Hepatocyte (in vitro differentiated cells): Measurements from ENCODE around the gene TMEM151A. TPM values are rescaled to one million over a fixed set of nuclear protein-coding genes. Genes with fewer than 3 reads are reported as not detected.
"Not testable (repeated sequence)": the region's sequence is repeated elsewhere in the genome, so short reads cannot be mapped to it uniquely, and the experiment has no call there.

Experiments used
- DNase-seq: peaks from one replicate; pipeline ENCODE4 v3.0.0-alpha.2; 2016; ENCODE audit warnings: low spot score
- H2AFZ ChIP-seq: fragments of 200-600 bp; sonication (generic); 2 replicates; pipeline ENCODE4 v1.6.0; 2016; ENCODE audit warnings: antibody characterized with exemption, mild to moderate bottlenecking
- H3K27ac ChIP-seq: fragments of 200-600 bp; sonication (generic); 2 replicates; pipeline ENCODE4 v1.5.1; 2016; ENCODE audit warnings: mild to moderate bottlenecking
- H3K27me3 ChIP-seq: fragments of 200-600 bp; sonication (generic); 2 replicates; pipeline ENCODE4 v1.6.1; 2016
- H3K36me3 ChIP-seq: fragments of 200-600 bp; sonication (generic); replicated peaks from 2 replicates; pipeline ENCODE4 v1.5.1; 2016; ENCODE audit warnings: low read depth; ENCODE audit not compliant: insufficient read depth
- H3K4me1 ChIP-seq: fragments of 200-600 bp; sonication (generic); 2 replicates; pipeline ENCODE4 v1.5.1; 2016; ENCODE audit warnings: mild to moderate bottlenecking, moderate library complexity; ENCODE audit not compliant: insufficient read depth
- H3K4me2 ChIP-seq: fragments of 200-600 bp; sonication (generic); 2 replicates; pipeline ENCODE4 v1.6.0; 2016
- H3K4me3 ChIP-seq: fragments of 200-600 bp; sonication (generic); 2 replicates; pipeline ENCODE4 v1.5.1; 2016; ENCODE audit warnings: mild to moderate bottlenecking
- H3K79me2 ChIP-seq: fragments of 200-600 bp; sonication (generic); 2 replicates; pipeline ENCODE4 v1.6.0; 2017; ENCODE audit warnings: mild to moderate bottlenecking
- H3K9me2 ChIP-seq: fragments of 200-600 bp; sonication (generic); replicated peaks from 2 replicates; pipeline ENCODE4 v1.6.0; 2017; ENCODE audit warnings: mild to moderate bottlenecking; ENCODE audit not compliant: insufficient read depth
- H3K9me3 ChIP-seq: fragments of 200-600 bp; sonication (generic); 2 replicates; pipeline ENCODE4 v1.5.1; 2016; ENCODE audit warnings: low read depth, mild to moderate bottlenecking
- H4K20me1 ChIP-seq: fragments of 200-600 bp; sonication (generic); 2 replicates; pipeline ENCODE4 v1.6.0; 2016; ENCODE audit warnings: mild to moderate bottlenecking; ENCODE audit not compliant: insufficient read depth, poor library complexity, severe bottlenecking
- CTCF ChIP-seq: fragments of 200-600 bp; sonication (generic); IDR thresholded peaks from 2 replicates; pipeline ENCODE4 v1.5.1; 2016; ENCODE audit warnings: antibody characterized with exemption, mild to moderate bottlenecking; ENCODE audit not compliant: poor library complexity
- EZH2 ChIP-seq: fragments of 200-600 bp; sonication (generic); IDR thresholded peaks from 2 replicates; pipeline ENCODE4 v1.6.1; 2016; ENCODE audit warnings: antibody characterized with exemption, mild to moderate bottlenecking, borderline replicate concordance
- EZH2phosphoT487 ChIP-seq: fragments of 200-600 bp; sonication (generic); IDR thresholded peaks from one replicate; pipeline ENCODE4 v1.6.1; 2018; ENCODE audit warnings: antibody characterized with exemption, mild to moderate bottlenecking, low read depth, moderate library complexity; ENCODE audit not compliant: unreplicated experiment, severe bottlenecking
- WGBS: methylation state at CpG from one replicate; pipeline ENCODE4 v1.1.6; 2016; ENCODE audit warnings: low lambda C conversion rate; ENCODE audit errors: missing lambda C conversion rate; 5-methylcytosine and 5-hydroxymethylcytosine counted together
- polyA plus RNA-seq: library from polyadenylated mRNA; unstranded; fragments of >200 nt; fragmentation: Nextera tagmentation; extraction: Ambion mirVana; gene quantifications from 2 replicates; pipeline ENCODE4 v1.2.1, GENCODE V29; 2016
- total RNA-seq: library from RNA; depleted of rRNA; stranded (reverse); fragments of >200 nt; gene quantifications from 2 replicates; pipeline ENCODE4 v1.2.3, GENCODE V29; 2014

The TMEM151A gene
- total and polyA plus RNA-seq, 2 experiments from 2014 or later = 21.4 to 36.4 TPM

- H2AFZ ChIP-seq = no peak overlapping the region
- peak overlapping the region; percentile 77 for H3K4me2 ChIP-seq
- H3K4me1 ChIP-seq = peaks cover 23% of the 10 kb centered on the region
- no peaks in the 10 kb centered on the region for H4K20me1 ChIP-seq
- DNase-seq = peak; percentile 61
- no peak for TF ChIP-seq EZH2phosphoT487
- no peak for TF ChIP-seq CTCF
- TF ChIP-seq EZH2 = no peak
- H3K36me3 ChIP-seq = no peaks in the 10 kb centered on the region
- no peak overlapping the region for H3K4me3 ChIP-seq
- 26% methylated on average over 10 of the region's 14 CpGs for WGBS
- H3K27ac ChIP-seq = peak overlapping the region; percentile 97
- H3K27me3 ChIP-seq = no peaks in the 10 kb centered on the region
- no peaks in the 10 kb centered on the region for H3K9me2 ChIP-seq
- no peaks in the 10 kb centered on the region for H3K9me3 ChIP-seq
- H3K79me2 ChIP-seq = peaks cover 29% of the 10 kb centered on the region
Measured at GRCh38 chr11:66317322-66317722, 25.6 kb downstream of the TMEM151A start.

- H3K4me1 ChIP-seq = peaks cover 23% of the 10 kb centered on the region
- H3K9me2 ChIP-seq = no peaks in the 10 kb centered on the region
- peak; percentile 82 for DNase-seq
- H4K20me1 ChIP-seq = no peaks in the 10 kb centered on the region
- no peaks in the 10 kb centered on the region for H3K36me3 ChIP-seq
- peak overlapping the region; percentile 97 for H3K27ac ChIP-seq
- TF ChIP-seq EZH2phosphoT487 (no peak), CTCF (no peak), EZH2 (no peak)
- no peak overlapping the region for H2AFZ ChIP-seq
- H3K79me2 ChIP-seq = peaks cover 29% of the 10 kb centered on the region
- H3K27me3 ChIP-seq = no peaks in the 10 kb centered on the region
- peak overlapping the region; percentile 77 for H3K4me2 ChIP-seq
- H3K9me3 ChIP-seq = no peaks in the 10 kb centered on the region
- no peak overlapping the region for H3K4me3 ChIP-seq
- WGBS = 36% methylated on average over 13 of the region's 16 CpGs
Measured at GRCh38 chr11:66317723-66318599, 26.3 kb downstream of the TMEM151A start.

- Histone ChIP-seq H4K20me1 (no peaks in the 10 kb centered on the region), H2AFZ (no peak overlapping the region), H3K4me3 (no peak overlapping the region), H3K4me2 (peak overlapping the region; percentile 4), H3K79me2 (peaks cover 29% of the 10 kb centered on the region), H3K4me1 (peaks cover 23% of the 10 kb centered on the region), H3K9me2 (no peaks in the 10 kb centered on the region), H3K36me3 (no peaks in the 10 kb centered on the region), H3K27ac (peak overlapping the region; percentile 97), H3K9me3 (no peaks in the 10 kb centered on the region), H3K27me3 (no peaks in the 10 kb centered on the region)
- 90% methylated on average over 3 of the region's 3 CpGs for WGBS
- TF ChIP-seq EZH2phosphoT487 (no peak), CTCF (no peak), EZH2 (no peak)
- DNase-seq = no peak
Measured at GRCh38 chr11:66318600-66318970, 26.9 kb downstream of the TMEM151A start.

GRCh38 chr11:66320289-66320688, 28.6 kb downstream of the TMEM151A start:
- H3K9me3 ChIP-seq, H2AFZ ChIP-seq, H3K36me3 ChIP-seq, DNase-seq, H3K4me2 ChIP-seq, H4K20me1 ChIP-seq, H3K27me3 ChIP-seq, H3K27ac ChIP-seq, H3K4me3 ChIP-seq, H3K9me2 ChIP-seq: not testable (repeated sequence)
- Histone ChIP-seq H3K4me1 (peaks cover 33% of the 10 kb centered on the region), H3K79me2 (peaks cover 15% of the 10 kb centered on the region)
- WGBS = 92% methylated on average over 2 of the region's 2 CpGs

- H3K27ac ChIP-seq, H3K36me3 ChIP-seq: not testable (repeated sequence)
Measured at GRCh38 chr11:66320748-66321147, 29.1 kb downstream of the TMEM151A start.

More at GRCh38 chr11:66320748-66321147, 29.1 kb downstream of the TMEM151A start:
- H4K20me1 ChIP-seq, H3K4me3 ChIP-seq, H3K27me3 ChIP-seq, H3K4me2 ChIP-seq, H2AFZ ChIP-seq, H3K9me2 ChIP-seq, DNase-seq, H3K9me3 ChIP-seq: not testable (repeated sequence)
- H3K4me1 ChIP-seq = peaks cover 38% of the 10 kb centered on the region
- H3K79me2 ChIP-seq = peaks cover 11% of the 10 kb centered on the region
- 96% methylated on average over 6 of the region's 6 CpGs for WGBS
